ENCODE results near the gene TWF2. TPM values are rescaled to one million over a fixed set of nuclear protein-coding genes. Genes with fewer than 3 reads are reported as not detected.
A peak's percentile ranks its signal among the peaks of the same experiment; 100 is the strongest.

Gene TWF2
- total and polyA plus RNA-seq, 2 of the 13 experiments (the other 11 are each of a cell fraction or from before 2014, with no cell fraction given) = 45.5 to 108 TPM

DNA sequence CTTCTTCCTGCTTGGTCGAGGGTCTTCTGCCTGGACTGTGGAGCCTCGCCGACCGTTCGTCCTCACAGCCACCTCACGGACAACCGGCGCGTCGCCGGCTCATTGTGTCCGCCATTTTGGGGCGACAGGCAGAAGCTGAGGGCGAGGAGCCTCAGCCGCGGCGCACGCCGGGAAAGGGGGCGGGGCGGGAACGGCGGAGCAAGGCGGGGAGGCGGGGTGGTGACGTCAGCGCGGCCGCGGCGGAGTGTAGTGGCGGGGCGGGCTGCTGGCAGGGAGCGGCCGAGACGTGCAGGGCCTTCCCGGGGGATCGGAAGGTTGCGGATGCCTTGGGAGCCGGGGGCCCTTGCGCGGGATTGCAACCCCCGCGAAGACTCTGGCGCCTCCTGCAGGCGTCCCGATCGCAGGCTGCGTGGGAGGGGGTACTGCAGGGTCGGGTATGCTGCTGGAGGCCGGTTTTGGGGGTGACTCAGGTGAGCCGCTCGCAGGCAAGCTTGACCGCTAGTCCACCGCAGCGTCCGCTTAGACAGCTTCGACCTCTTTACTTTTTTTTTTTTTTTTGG is 39.6 kb upstream of the TWF2 start, which contains the start of gene WDR82 (continued):
- peak; percentile 67; the same call in 1 of the 2 replicates for TF ChIP-seq TGIF2 (CRISPR knock-in tag; IDR thresholded peaks at IDR 0.05)
- no peak for TF ChIP-seq NR2F2 (IDR thresholded peaks at IDR 0.05; ENCODE audit: borderline replicate concordance, low read depth)
- TF ChIP-seq TCF7L2 (IDR thresholded peaks at IDR 0.05; ENCODE audit: low read depth, low read length) = no peak
- TF ChIP-seq, protein P1, sequence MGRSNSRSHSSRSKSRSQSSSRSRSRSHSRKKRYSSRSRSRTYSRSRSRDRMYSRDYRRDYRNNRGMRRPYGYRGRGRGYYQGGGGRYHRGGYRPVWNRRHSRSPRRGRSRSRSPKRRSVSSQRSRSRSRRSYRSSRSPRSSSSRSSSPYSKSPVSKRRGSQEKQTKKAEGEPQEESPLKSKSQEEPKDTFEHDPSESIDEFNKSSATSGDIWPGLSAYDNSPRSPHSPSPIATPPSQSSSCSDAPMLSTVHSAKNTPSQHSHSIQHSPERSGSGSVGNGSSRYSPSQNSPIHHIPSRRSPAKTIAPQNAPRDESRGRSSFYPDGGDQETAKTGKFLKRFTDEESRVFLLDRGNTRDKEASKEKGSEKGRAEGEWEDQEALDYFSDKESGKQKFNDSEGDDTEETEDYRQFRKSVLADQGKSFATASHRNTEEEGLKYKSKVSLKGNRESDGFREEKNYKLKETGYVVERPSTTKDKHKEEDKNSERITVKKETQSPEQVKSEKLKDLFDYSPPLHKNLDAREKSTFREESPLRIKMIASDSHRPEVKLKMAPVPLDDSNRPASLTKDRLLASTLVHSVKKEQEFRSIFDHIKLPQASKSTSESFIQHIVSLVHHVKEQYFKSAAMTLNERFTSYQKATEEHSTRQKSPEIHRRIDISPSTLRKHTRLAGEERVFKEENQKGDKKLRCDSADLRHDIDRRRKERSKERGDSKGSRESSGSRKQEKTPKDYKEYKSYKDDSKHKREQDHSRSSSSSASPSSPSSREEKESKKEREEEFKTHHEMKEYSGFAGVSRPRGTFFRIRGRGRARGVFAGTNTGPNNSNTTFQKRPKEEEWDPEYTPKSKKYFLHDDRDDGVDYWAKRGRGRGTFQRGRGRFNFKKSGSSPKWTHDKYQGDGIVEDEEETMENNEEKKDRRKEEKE (IDR thresholded peaks at IDR 0.05) = no peak
- TF ChIP-seq, protein P2, sequence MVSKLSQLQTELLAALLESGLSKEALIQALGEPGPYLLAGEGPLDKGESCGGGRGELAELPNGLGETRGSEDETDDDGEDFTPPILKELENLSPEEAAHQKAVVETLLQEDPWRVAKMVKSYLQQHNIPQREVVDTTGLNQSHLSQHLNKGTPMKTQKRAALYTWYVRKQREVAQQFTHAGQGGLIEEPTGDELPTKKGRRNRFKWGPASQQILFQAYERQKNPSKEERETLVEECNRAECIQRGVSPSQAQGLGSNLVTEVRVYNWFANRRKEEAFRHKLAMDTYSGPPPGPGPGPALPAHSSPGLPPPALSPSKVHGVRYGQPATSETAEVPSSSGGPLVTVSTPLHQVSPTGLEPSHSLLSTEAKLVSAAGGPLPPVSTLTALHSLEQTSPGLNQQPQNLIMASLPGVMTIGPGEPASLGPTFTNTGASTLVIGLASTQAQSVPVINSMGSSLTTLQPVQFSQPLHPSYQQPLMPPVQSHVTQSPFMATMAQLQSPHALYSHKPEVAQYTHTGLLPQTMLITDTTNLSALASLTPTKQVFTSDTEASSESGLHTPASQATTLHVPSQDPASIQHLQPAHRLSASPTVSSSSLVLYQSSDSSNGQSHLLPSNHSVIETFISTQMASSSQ (IDR thresholded peaks at IDR 0.05; ENCODE audit: low read depth) = no peak
- TF ChIP-seq, protein P2 (CRISPR knock-in tag; IDR thresholded peaks at IDR 0.05; ENCODE audit: borderline replicate concordance) = peak; percentile 28; the same call in 1 of the 2 replicates
- TF ChIP-seq STAG1 (CRISPR knock-in tag; IDR thresholded peaks at IDR 0.05) = peak; percentile 45
- TF ChIP-seq ZFP82 (CRISPR knock-in tag; IDR thresholded peaks at IDR 0.05; ENCODE audit: borderline replicate concordance) = 0 out of 2 replicates have a peak, but pooled peaks have one; percentile 9
- peak; percentile 47; the same call in 1 of the 2 replicates for TF ChIP-seq KLF12 (CRISPR knock-in tag; IDR thresholded peaks at IDR 0.05; ENCODE audit: borderline replicate concordance)
- TF ChIP-seq, protein P3, sequence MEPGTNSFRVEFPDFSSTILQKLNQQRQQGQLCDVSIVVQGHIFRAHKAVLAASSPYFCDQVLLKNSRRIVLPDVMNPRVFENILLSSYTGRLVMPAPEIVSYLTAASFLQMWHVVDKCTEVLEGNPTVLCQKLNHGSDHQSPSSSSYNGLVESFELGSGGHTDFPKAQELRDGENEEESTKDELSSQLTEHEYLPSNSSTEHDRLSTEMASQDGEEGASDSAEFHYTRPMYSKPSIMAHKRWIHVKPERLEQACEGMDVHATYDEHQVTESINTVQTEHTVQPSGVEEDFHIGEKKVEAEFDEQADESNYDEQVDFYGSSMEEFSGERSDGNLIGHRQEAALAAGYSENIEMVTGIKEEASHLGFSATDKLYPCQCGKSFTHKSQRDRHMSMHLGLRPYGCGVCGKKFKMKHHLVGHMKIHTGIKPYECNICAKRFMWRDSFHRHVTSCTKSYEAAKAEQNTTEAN (CRISPR knock-in tag; conservative IDR thresholded peaks at IDR 0.05) = no peak; the same call in 1 of the 2 replicates
- TF ChIP-seq, protein P4, sequence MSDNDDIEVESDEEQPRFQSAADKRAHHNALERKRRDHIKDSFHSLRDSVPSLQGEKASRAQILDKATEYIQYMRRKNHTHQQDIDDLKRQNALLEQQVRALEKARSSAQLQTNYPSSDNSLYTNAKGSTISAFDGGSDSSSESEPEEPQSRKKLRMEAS (IDR thresholded peaks at IDR 0.05) = no peak
- peak; percentile 62 for TF ChIP-seq GATAD1 (CRISPR knock-in tag; IDR thresholded peaks at IDR 0.05)
- TF ChIP-seq HNRNPLL (IDR thresholded peaks at IDR 0.05; ENCODE audit: low read depth, low read length, poor library complexity, severe bottlenecking) = peak; percentile 11
- TF ChIP-seq, protein P5, sequence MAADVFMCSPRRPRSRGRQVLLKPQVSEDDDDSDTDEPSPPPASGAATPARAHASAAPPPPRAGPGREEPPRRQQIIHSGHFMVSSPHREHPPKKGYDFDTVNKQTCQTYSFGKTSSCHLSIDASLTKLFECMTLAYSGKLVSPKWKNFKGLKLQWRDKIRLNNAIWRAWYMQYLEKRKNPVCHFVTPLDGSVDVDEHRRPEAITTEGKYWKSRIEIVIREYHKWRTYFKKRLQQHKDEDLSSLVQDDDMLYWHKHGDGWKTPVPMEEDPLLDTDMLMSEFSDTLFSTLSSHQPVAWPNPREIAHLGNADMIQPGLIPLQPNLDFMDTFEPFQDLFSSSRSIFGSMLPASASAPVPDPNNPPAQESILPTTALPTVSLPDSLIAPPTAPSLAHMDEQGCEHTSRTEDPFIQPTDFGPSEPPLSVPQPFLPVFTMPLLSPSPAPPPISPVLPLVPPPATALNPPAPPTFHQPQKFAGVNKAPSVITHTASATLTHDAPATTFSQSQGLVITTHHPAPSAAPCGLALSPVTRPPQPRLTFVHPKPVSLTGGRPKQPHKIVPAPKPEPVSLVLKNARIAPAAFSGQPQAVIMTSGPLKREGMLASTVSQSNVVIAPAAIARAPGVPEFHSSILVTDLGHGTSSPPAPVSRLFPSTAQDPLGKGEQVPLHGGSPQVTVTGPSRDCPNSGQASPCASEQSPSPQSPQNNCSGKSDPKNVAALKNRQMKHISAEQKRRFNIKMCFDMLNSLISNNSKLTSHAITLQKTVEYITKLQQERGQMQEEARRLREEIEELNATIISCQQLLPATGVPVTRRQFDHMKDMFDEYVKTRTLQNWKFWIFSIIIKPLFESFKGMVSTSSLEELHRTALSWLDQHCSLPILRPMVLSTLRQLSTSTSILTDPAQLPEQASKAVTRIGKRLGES (CRISPR knock-in tag; IDR thresholded peaks at IDR 0.05; ENCODE audit: borderline replicate concordance) = no peak
- TF ChIP-seq, protein P6, sequence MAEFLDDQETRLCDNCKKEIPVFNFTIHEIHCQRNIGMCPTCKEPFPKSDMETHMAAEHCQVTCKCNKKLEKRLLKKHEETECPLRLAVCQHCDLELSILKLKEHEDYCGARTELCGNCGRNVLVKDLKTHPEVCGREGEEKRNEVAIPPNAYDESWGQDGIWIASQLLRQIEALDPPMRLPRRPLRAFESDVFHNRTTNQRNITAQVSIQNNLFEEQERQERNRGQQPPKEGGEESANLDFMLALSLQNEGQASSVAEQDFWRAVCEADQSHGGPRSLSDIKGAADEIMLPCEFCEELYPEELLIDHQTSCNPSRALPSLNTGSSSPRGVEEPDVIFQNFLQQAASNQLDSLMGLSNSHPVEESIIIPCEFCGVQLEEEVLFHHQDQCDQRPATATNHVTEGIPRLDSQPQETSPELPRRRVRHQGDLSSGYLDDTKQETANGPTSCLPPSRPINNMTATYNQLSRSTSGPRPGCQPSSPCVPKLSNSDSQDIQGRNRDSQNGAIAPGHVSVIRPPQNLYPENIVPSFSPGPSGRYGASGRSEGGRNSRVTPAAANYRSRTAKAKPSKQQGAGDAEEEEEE (CRISPR knock-in tag; IDR thresholded peaks at IDR 0.05; ENCODE audit: borderline replicate concordance) = no peak; the same call in 1 of the 2 replicates
